GM20431 (cell line): Measurements from ENCODE around the gene KLHL17.
"Not testable (repeated sequence)": the region's sequence is repeated elsewhere in the genome, so short reads cannot be mapped to it uniquely, and the experiment has no call there.

ENCODE experiments used
- in situ Hi-C: fragments of 300-500 bp; cut with MseI, MboI; formaldehyde crosslinking; loops from one replicate; pipeline ENCODE4 v1.15.0; 2020; ENCODE audit warnings: low sequenced_read_pairs; ENCODE audit not compliant: unreplicated experiment

The KLHL17 gene

GRCh38 chr1:1011396-1011949 lies 51.1 kb downstream of the KLHL17 start:
- in situ Hi-C loops, result no loop called here

GRCh38 chr1:1012736-1013104 lies 52.3 kb downstream of the KLHL17 start:
- in situ Hi-C loops, result not testable (repeated sequence)

- in situ Hi-C loops, result no loop called here
These were observed 52.9 kb downstream of the KLHL17 start, which contains the start of gene ISG15 for GRCh38 chr1:1013105-1013921. Gene ISG15, plus strand, starts transcription at chr1:1013497. Its CDS starts 77 bp downstream, at chr1:1013574.

- in situ Hi-C loops, result no loop called here
These were observed 53.7 kb downstream of the KLHL17 start for GRCh38 chr1:1013922-1014648.

- in situ Hi-C loops, result no loop called here
These were observed 54.7 kb downstream of the KLHL17 start for GRCh38 chr1:1014799-1015681.
